ENCODE measurements around the gene PCDH12. TPM values are rescaled to one million over a fixed set of nuclear protein-coding genes. Genes with fewer than 3 reads are reported as not detected.

The PCDH12 gene
- total RNA-seq, 1 experiment from 2014 or later, result not detected

DNA sequence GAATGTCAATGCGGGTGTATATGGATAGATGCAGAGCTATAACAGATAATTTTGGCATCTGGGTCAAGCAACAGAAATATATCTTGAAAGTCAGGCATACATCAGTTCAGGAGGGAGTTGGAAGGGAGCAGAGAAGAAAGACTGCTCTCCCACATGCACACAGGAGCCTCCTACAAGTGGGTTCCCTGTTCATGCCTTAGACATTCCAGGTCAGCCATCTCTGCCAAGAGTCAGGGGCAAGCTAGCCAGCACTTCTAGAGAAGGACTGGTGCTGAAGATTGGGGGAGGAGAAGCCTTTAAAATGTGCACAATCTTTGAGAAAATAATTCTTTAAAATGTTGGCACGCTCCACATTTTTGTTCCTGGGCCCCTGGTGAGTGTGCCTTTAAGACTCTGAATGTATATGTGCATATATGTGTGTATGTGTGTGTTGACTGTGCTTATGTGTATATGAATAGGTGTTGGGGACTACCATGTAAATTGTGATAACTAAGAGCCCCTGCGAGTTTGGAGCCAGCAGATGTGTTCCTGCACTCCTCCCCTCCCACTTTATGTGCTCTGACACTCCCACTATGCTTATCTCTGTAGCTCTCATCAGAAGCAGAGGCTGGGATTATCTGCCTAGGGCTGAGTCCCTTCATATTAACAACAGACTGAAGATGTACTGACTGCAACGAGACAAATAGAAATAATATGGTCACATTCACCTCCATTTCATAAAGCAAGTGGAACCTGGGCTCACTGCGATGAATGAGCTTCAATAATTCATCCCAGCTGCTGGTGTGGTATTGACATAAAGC, 55.8 kb downstream of the PCDH12 start:
- H3K36me3 Mint-ChIP-seq (ENCODE audit: insufficient read depth in 1 of 3, low read depth in 3 of 3), result no peaks in the 10 kb centered on the region
- H2BK12ac ChIP-seq (ENCODE audit: insufficient read length, low read depth, low read length), result no peak overlapping the region
- no peak overlapping the region for H3K27ac Mint-ChIP-seq

More for the DNA sequence above, 55.8 kb downstream of the PCDH12 start:
- Histone ChIP-seq H4K91ac (ENCODE audit: insufficient read length, low read depth, low read length) (no peak overlapping the region), H2AK5ac (ENCODE audit: insufficient read length, low read length) (no peak overlapping the region), H3K23me2 (ENCODE audit: insufficient read length, low read depth, low read length, poor library complexity, severe bottlenecking) (no peaks in the 10 kb centered on the region), H2AFZ (ENCODE audit: low read length) (no peak overlapping the region), H2BK120ac (ENCODE audit: low read depth, low read length, poor library complexity, severe bottlenecking) (no peak overlapping the region), H3K4ac (ENCODE audit: low read depth, low read length) (no peak overlapping the region), H3K4me2 (ENCODE audit: insufficient read depth, insufficient read length, low read length) (no peak overlapping the region), H3K18ac (ENCODE audit: insufficient read length, low read depth, low read length) (no peak overlapping the region), H3K23ac (ENCODE audit: insufficient read length, low read depth, low read length) (no peak overlapping the region), H4K20me1 (ENCODE audit: control insufficient read depth, insufficient read depth, insufficient read length) (no peaks in the 10 kb centered on the region), H2BK15ac (ENCODE audit: low read depth, low read length) (no peak overlapping the region), H3K14ac (ENCODE audit: insufficient read depth, low read length) (no peak overlapping the region; the same call in 1 of the 2 replicates), H4K5ac (ENCODE audit: insufficient read length, low read depth, low read length) (no peak overlapping the region), H2BK20ac (ENCODE audit: low read depth, low read length, poor library complexity, severe bottlenecking) (no peak overlapping the region), H4K8ac (replicated peaks; ENCODE audit: insufficient read length, low read depth, low read length) (no peak overlapping the region), H3K9me3 (ENCODE audit: control insufficient read depth, low read depth, low read length) (no peaks in the 10 kb centered on the region), H3K9ac (ENCODE audit: extremely low read depth, insufficient read length, low read length) (no peak overlapping the region), H3K56ac (ENCODE audit: insufficient read length, low read depth, low read length) (no peak overlapping the region), H3K79me2 (ENCODE audit: insufficient read depth, low read length) (no peaks in the 10 kb centered on the region), H2BK5ac (ENCODE audit: insufficient read length, low read length) (no peak overlapping the region), H3K27ac (ENCODE audit: insufficient read length, low read depth, low read length) (no peak overlapping the region), H3K27me3 (ENCODE audit: insufficient read depth, low read length) (no peaks in the 10 kb centered on the region; the same call in 1 of the 2 replicates), H3K79me1 (ENCODE audit: insufficient read depth, low read depth, low read length, poor library complexity, severe bottlenecking) (no peaks in the 10 kb centered on the region), H3T11ph (ENCODE audit: low read length) (no peak overlapping the region), H3K4me1 (ENCODE audit: insufficient read depth, low read length) (no peaks in the 10 kb centered on the region; the same call in 1 of the 2 replicates)
- TF ChIP-seq, protein P1, sequence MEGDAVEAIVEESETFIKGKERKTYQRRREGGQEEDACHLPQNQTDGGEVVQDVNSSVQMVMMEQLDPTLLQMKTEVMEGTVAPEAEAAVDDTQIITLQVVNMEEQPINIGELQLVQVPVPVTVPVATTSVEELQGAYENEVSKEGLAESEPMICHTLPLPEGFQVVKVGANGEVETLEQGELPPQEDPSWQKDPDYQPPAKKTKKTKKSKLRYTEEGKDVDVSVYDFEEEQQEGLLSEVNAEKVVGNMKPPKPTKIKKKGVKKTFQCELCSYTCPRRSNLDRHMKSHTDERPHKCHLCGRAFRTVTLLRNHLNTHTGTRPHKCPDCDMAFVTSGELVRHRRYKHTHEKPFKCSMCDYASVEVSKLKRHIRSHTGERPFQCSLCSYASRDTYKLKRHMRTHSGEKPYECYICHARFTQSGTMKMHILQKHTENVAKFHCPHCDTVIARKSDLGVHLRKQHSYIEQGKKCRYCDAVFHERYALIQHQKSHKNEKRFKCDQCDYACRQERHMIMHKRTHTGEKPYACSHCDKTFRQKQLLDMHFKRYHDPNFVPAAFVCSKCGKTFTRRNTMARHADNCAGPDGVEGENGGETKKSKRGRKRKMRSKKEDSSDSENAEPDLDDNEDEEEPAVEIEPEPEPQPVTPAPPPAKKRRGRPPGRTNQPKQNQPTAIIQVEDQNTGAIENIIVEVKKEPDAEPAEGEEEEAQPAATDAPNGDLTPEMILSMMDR (conservative IDR thresholded peaks at IDR 0.05), result no peak
- peaks cover 4% of the 10 kb centered on the region for H3K27me3 Mint-ChIP-seq (ENCODE audit: low read depth)
- H3K4me3 Mint-ChIP-seq, result no peak overlapping the region
- no peaks in the 10 kb centered on the region for H3K9me3 Mint-ChIP-seq
- H3K4me1 Mint-ChIP-seq, result peaks cover 6 to 9% of the 10 kb centered on the region in 2 experiments
- no peak for DNase-seq
- no CpG with 5 or more reads among the region's 5 CpGs for WGBS (ENCODE audit: extremely low coverage, insufficient read length, low lambda C conversion rate)
